K562 (cell line): ENCODE data around the gene EVI5. TPM values are rescaled to one million over a fixed set of nuclear protein-coding genes. Genes with fewer than 3 reads are reported as not detected.
A peak's percentile ranks its signal among the peaks of the same experiment; 100 is the strongest.

Experiments
- ATAC-seq: fragments of 200-7000 bp; cut with Tn5 transposase; 3 replicates; pipeline ENCODE4 v1.9.1; 2020; ENCODE audit warnings: moderate library complexity
- BruUV-seq: library from RNA; stranded (reverse); fragments of 400-500 nt; replicated peaks from 2 replicates; lab custom pipeline; 2021; lab: Mats Ljungman, UMichigan
- CTCF ChIA-PET: fragments of 300-600 bp; formaldehyde crosslinking; extraction: SDS; loops from one replicate; lab custom pipeline; 2021; ENCODE audit warnings: low intra/inter-chr PET ratio; lab: Yijun Ruan, JAX
- POLR2A ChIA-PET: fragments of 300-600, 350-650 bp; sonication (Branson Sonifier 250); formaldehyde crosslinking; extraction: SDS; loops from one replicate; lab custom pipeline; 2021; ENCODE audit warnings: antibody characterized with exemption, inconsistent platforms; lab: Yijun Ruan, JAX
- DNase-seq, 4 experiments: peaks; one replicate each; pipeline versions ENCODE4 v3.0.0 to v3.0.0-alpha.2; 2011 to 2018; ENCODE audit warnings: low spot score in 3 of 4, mixed read lengths in 3 of 4; ENCODE audit errors: extremely low read depth in 1 of 4
- FAIRE-seq: peaks from 2 replicates; lab custom pipeline; 2011; peaks lifted over from hg19 to GRCh38; lab: Jason Lieb, UNC
- H2AFZ ChIP-seq: 2 replicates; pipeline ENCODE4 v1.6.0; 2011; ENCODE audit warnings: low read depth, low read length, control low read depth, inconsistent platforms
- H3K27ac ChIP-seq: fragments of 200-600 bp; 3 replicates; pipeline ENCODE4 v1.8.0; 2011; ENCODE audit warnings: low read depth, mild to moderate bottlenecking, control low read depth, inconsistent platforms, low read length, moderate library complexity, mixed read lengths; ENCODE audit errors: extremely low read depth
- H3K27me3 ChIP-seq, 2 experiments: fragments of 300-600 bp in 1 of 2; 2 replicates in 1 of 2; 3 replicates in 1 of 2; pipeline versions ENCODE4 v1.6.0 to v1.8.0; 2011; ENCODE audit warnings: inconsistent platforms in 2 of 2, low read length in 2 of 2, mild to moderate bottlenecking in 1 of 2, mixed read lengths in 1 of 2, moderate library complexity in 1 of 2; ENCODE audit not compliant: control insufficient read depth in 2 of 2, insufficient read depth in 2 of 2
- H3K36me3 ChIP-seq: fragments of 300-600 bp; 3 replicates; pipeline ENCODE4 v1.8.0; 2011; ENCODE audit warnings: mild to moderate bottlenecking, low read length, inconsistent platforms; ENCODE audit not compliant: control insufficient read depth, insufficient read depth
- H3K4me1 ChIP-seq, 2 experiments: fragments of 200-600 bp in 1 of 2; replicated peaks in 1 of 2; 2 replicates in 1 of 2; 3 replicates in 1 of 2; pipeline versions ENCODE4 v1.5.1 to v1.8.0; 2011; ENCODE audit warnings: inconsistent platforms in 2 of 2, low read length in 2 of 2, mild to moderate bottlenecking in 1 of 2, mixed read lengths in 1 of 2, moderate library complexity in 1 of 2; ENCODE audit not compliant: control insufficient read depth in 2 of 2, insufficient read depth in 2 of 2
- H3K4me2 ChIP-seq: 2 replicates; pipeline ENCODE4 v1.6.1; 2011; ENCODE audit warnings: low read length, control low read depth, inconsistent platforms, mixed read lengths; ENCODE audit not compliant: insufficient read depth
- H3K4me3 ChIP-seq: fragments of 200-600 bp; sonication (generic), shearing (Covaris generic); 2 replicates; pipeline ENCODE4 v1.5.1; 2016; ENCODE audit warnings: control low read depth, inconsistent platforms
- H3K79me2 ChIP-seq: fragments of 200-600 bp; 3 replicates; pipeline ENCODE4 v1.8.0; 2011; ENCODE audit warnings: low read length, inconsistent platforms; ENCODE audit not compliant: control insufficient read depth, insufficient read depth
- H3K9ac ChIP-seq, 2 experiments: 2 replicates each; pipeline versions ENCODE4 v1.6.0 to v1.6.1; 2011; ENCODE audit warnings: low read depth in 2 of 2, low read length in 2 of 2, control low read depth in 1 of 2, inconsistent platforms in 1 of 2, mild to moderate bottlenecking in 1 of 2, mixed read lengths in 1 of 2; ENCODE audit not compliant: insufficient read depth in 1 of 2
- H3K9me1 ChIP-seq: one replicate; pipeline ENCODE4 v1.6.0; 2011; ENCODE audit warnings: inconsistent platforms, mild to moderate bottlenecking, low read length, moderate library complexity; ENCODE audit not compliant: control insufficient read depth, insufficient read depth
- H3K9me3 ChIP-seq: replicated peaks from 2 replicates; pipeline ENCODE4 v1.5.1; 2011; ENCODE audit warnings: low read depth, low read length, inconsistent platforms; ENCODE audit not compliant: control insufficient read depth, insufficient read depth
- H4K20me1 ChIP-seq: replicated peaks from 2 replicates; pipeline ENCODE4 v1.6.1; 2011; ENCODE audit warnings: low read length, inconsistent platforms, mixed read lengths; ENCODE audit not compliant: control insufficient read depth, insufficient read depth
- HDAC1 ChIP-seq, 2 experiments: fragments of 450-650 bp; IDR thresholded peaks; 2 replicates each; pipeline ENCODE4 v1.6.1; 2016 to 2017; ENCODE audit warnings: inconsistent platforms in 1 of 2, mild to moderate bottlenecking in 1 of 2, moderate library complexity in 1 of 2
- HMGXB4 ChIP-seq: sonication (generic); formaldehyde crosslinking; IDR thresholded peaks from 2 replicates; pipeline ENCODE4 v1.8.1; 2023; ENCODE audit warnings: mild to moderate bottlenecking, missing genetic modification reagents
- KDM1A ChIP-seq, 2 experiments: fragments of 450-650 bp; IDR thresholded peaks; 2 replicates each; pipeline ENCODE4 v1.6.1; 2016; ENCODE audit warnings: mild to moderate bottlenecking in 2 of 2
- SAFB ChIP-seq: fragments of 200-400 bp; formaldehyde crosslinking; IDR thresholded peaks from 2 replicates; pipeline ENCODE4 v1.6.1; 2017; ENCODE audit warnings: low read depth, low read length, borderline replicate concordance
- ZBTB40 ChIP-seq, 2 experiments: fragments of 450-650 bp in 1 of 2; sonication (generic) in 1 of 2; formaldehyde crosslinking in 1 of 2; IDR thresholded peaks; 2 replicates each; pipeline versions ENCODE4 v1.7.1 to v1.9.0; 2016 to 2022; ENCODE audit warnings: inconsistent platforms in 1 of 2, mild to moderate bottlenecking in 1 of 2, missing genetic modification reagents in 1 of 2
- ZNF445 ChIP-seq: fragments of 250-450 bp; sonication (Bioruptor Pico); IDR thresholded peaks from 2 replicates; pipeline ENCODE4 v1.4.0; 2020; ENCODE audit warnings: low read depth, mild to moderate bottlenecking, moderate library complexity
- ZNF740 ChIP-seq, 3 experiments: fragments of 200-800 bp in 1 of 3; sonication (Bioruptor generic) in 1 of 3; sonication (generic) in 1 of 3; formaldehyde crosslinking in 1 of 3; IDR thresholded peaks; 2 replicates each; pipeline versions ENCODE4 v1.6.1 to v1.8.0; 2016 to 2022; ENCODE audit warnings: mild to moderate bottlenecking in 2 of 3, missing compliant biosample characterization in 2 of 3, missing genetic modification characterization in 2 of 3, missing genetic modification reagents in 1 of 3
- WGBS: fragments of 100-300 bp; shearing (Covaris generic); methylation state at CpG from one replicate; pipeline ENCODE4 v1.1.6; 2016; ENCODE audit warnings: low coverage, mixed read lengths; ENCODE audit not compliant: insufficient coverage; ENCODE audit errors: missing lambda C conversion rate; 5-methylcytosine and 5-hydroxymethylcytosine counted together
- in situ Hi-C: fragments of 300-500 bp; cut with MboI; formaldehyde crosslinking; loops from 4 replicates; pipeline ENCODE4 v1.15.0; 2018; ENCODE audit warnings: inconsistent platforms, mixed read lengths
- intact Hi-C: fragments of 100-400 bp; cut with micrococcal nuclease; formaldehyde crosslinking; loops from 2 replicates; pipeline ENCODE4 v1.14.2; 2022
- polyA plus RNA-seq, 8 experiments: library from polyadenylated mRNA; depleted of rRNA in 4 of 8; stranded (reverse) in 5 of 8; unstranded in 3 of 8; fragments of >200 nt; fragmentation: Nextera tagmentation in 2 of 8; fragmentation: Illumina TruSeq in 1 of 8; extraction: Ambion mirVana in 2 of 8; extraction: Trizol in 1 of 8; gene quantifications; 2 replicates each; pipeline versions ENCODE4 v1.2.1 to v1.2.3, GENCODE V29; 2011 to 2014; ENCODE audit warnings: inconsistent platforms in 1 of 8, missing spikeins in 1 of 8
- total RNA-seq, 7 experiments: library from RNA; depleted of rRNA in 6 of 7; stranded (reverse); fragments of >200 nt in 6 of 7; fragmentation: Illumina TruSeq in 2 of 7; extraction: Trizol in 2 of 7; gene quantifications; 2 replicates each; pipeline versions ENCODE4 v1.2.1 to v1.2.3, GENCODE V29; 2011 to 2021; ENCODE audit warnings: low replicate concordance in 1 of 7

The EVI5 gene
- total and polyA plus RNA-seq, 9 of the 15 experiments (the other 6 are each of a cell fraction or from before 2014, with no cell fraction given), result 1.7 to 50.1 (median 13.7) TPM

- BruUV-seq, result TSS peak; percentile 66
- CTCF ChIA-PET, result no interaction called here
- peak overlapping the region; percentile 85 for H2AFZ ChIP-seq
- TF ChIP-seq HDAC1 (IDR thresholded peaks at IDR 0.05), result 0 out of 4 replicates have a peak, but pooled peaks of 1 of the 2 experiments have one; percentile 45
- no peak for TF ChIP-seq ZNF740 (CRISPR knock-in tag; IDR thresholded peaks at IDR 0.05)
- no peak for TF ChIP-seq ZNF740 (tag; IDR thresholded peaks at IDR 0.05)
- no peak for TF ChIP-seq HMGXB4 (CRISPR knock-in tag)
- TF ChIP-seq ZNF445 (CRISPR knock-in tag), result no peak
- 0 out of 2 replicates have a peak, but pooled peaks have one; percentile 29 for TF ChIP-seq SAFB
- TF ChIP-seq ZBTB40 (IDR thresholded peaks at IDR 0.05), result peak; percentile 25; the same call in 1 of the 2 replicates
- no peak for TF ChIP-seq ZBTB40 (CRISPR knock-in tag; IDR thresholded peaks at IDR 0.05)
- peak; percentile 65 to 78 for TF ChIP-seq KDM1A (IDR thresholded peaks at IDR 0.05)
These were observed 778 bp downstream of the EVI5 start for GRCh38 chr1:92784021-92784638.

More at GRCh38 chr1:92784021-92784638, 778 bp downstream of the EVI5 start:
- peak overlapping the region; percentile 88; the same call in 2 of the 3 replicates for H3K27ac ChIP-seq
- H4K20me1 ChIP-seq, result no peaks in the 10 kb centered on the region; the same call in 1 of the 2 replicates
- H3K36me3 ChIP-seq, result peaks cover 5% of the 10 kb centered on the region; the same call in 1 of the 3 replicates
- POLR2A ChIA-PET, result interaction anchor here (0.7 to 2.5 kb wide), 6 partner anchors 13 to 47 kb away, joined by 3 to 14 read pairs (median 3); partner anchors contain the start of gene RPL5
- 2% methylated on average over 16 of the region's 25 CpGs for WGBS
- peaks cover 44% of the 10 kb centered on the region for H3K79me2 ChIP-seq
- H3K9me1 ChIP-seq, result no peaks in the 10 kb centered on the region
- peak overlapping the region; percentile 77 for H3K4me2 ChIP-seq
- intact Hi-C loops, result no loop called here
- no peak for ATAC-seq
- no peaks in the 10 kb centered on the region for H3K9me3 ChIP-seq
- H3K27me3 ChIP-seq, result no peaks in the 10 kb centered on the region
- peak in 2 of 4 experiments; percentile 20 to 29 for DNase-seq
- H3K4me3 ChIP-seq, result peak overlapping the region; percentile 96
- H3K9ac ChIP-seq, result peak overlapping the region; percentile 71 to 98
- in situ Hi-C loops, result no loop called here
- peak; percentile 74 for FAIRE-seq
- H3K4me1 ChIP-seq, result peaks cover 13 to 24% of the 10 kb centered on the region in 2 experiments; a peak in 4 of 5 replicates
